ENCODE data around the gene TSKU.

DNA sequence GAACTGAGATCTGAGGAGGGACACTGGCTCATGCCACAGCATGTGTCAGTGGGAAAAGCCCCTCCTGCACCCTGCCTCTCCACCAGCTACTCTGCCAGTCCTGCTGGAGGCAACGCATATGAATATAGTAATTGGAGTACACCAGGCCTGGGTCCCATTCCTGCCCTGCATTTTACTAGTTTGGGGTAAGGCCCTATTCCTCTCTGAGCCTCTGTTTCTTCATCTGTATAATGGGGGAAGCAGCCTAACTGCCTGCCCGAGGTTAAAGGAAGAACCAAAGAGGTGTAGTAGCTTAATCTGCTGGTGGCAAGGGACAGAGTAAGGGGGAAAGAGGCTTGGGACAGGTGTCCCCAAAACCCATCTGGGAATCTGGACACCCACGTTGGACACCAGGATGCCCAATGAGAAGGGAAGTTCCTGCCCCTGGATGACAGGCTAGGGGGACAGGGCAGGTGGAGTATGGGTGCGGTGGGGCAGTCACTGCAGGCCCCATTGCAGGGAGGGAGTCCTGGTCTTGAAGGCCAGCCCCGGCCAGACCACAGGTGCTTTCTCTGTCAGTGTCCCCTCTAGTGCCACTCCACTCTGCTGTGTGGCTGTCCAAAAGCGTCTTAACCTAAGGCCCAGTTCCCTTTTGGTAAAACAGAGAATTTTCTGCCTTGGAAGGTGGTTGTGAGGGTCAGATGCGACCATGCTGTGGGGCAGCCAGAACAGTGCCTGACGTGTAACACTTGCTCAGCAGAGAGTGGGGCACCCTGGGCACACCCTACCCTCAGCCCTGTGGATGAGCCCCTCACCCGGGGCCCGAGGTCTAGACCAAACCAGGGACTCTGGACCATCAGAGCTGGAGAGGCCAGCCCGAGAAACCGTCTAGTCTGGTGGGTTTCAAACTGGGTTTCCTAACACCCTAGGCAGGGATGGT is 11.5 kb downstream of the TSKU start:
- TF ChIP-seq, protein P1, sequence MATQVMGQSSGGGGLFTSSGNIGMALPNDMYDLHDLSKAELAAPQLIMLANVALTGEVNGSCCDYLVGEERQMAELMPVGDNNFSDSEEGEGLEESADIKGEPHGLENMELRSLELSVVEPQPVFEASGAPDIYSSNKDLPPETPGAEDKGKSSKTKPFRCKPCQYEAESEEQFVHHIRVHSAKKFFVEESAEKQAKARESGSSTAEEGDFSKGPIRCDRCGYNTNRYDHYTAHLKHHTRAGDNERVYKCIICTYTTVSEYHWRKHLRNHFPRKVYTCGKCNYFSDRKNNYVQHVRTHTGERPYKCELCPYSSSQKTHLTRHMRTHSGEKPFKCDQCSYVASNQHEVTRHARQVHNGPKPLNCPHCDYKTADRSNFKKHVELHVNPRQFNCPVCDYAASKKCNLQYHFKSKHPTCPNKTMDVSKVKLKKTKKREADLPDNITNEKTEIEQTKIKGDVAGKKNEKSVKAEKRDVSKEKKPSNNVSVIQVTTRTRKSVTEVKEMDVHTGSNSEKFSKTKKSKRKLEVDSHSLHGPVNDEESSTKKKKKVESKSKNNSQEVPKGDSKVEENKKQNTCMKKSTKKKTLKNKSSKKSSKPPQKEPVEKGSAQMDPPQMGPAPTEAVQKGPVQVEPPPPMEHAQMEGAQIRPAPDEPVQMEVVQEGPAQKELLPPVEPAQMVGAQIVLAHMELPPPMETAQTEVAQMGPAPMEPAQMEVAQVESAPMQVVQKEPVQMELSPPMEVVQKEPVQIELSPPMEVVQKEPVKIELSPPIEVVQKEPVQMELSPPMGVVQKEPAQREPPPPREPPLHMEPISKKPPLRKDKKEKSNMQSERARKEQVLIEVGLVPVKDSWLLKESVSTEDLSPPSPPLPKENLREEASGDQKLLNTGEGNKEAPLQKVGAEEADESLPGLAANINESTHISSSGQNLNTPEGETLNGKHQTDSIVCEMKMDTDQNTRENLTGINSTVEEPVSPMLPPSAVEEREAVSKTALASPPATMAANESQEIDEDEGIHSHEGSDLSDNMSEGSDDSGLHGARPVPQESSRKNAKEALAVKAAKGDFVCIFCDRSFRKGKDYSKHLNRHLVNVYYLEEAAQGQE (IDR thresholded peaks at IDR 0.05; ENCODE audit: low read depth), result no peak
- no peak for TF ChIP-seq YY1 (IDR thresholded peaks at IDR 0.05; ENCODE audit: low read depth)
- TF ChIP-seq EP300 (IDR thresholded peaks at IDR 0.05; ENCODE audit: borderline replicate concordance), result no peak
- TF ChIP-seq TEAD4 (IDR thresholded peaks at IDR 0.05), result no peak
- TF ChIP-seq, protein P2, sequence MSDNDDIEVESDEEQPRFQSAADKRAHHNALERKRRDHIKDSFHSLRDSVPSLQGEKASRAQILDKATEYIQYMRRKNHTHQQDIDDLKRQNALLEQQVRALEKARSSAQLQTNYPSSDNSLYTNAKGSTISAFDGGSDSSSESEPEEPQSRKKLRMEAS (IDR thresholded peaks at IDR 0.05), result no peak
- no peak for TF ChIP-seq RAD21 (IDR thresholded peaks at IDR 0.05; ENCODE audit: low read depth)
- TF ChIP-seq CEBPB (IDR thresholded peaks at IDR 0.05), result no peak
- no peak for TF ChIP-seq TAF1 (IDR thresholded peaks at IDR 0.05; ENCODE audit: low read depth)
- no peak for TF ChIP-seq NFIC (IDR thresholded peaks at IDR 0.05)
- no peak for TF ChIP-seq FOXM1 (IDR thresholded peaks at IDR 0.05; ENCODE audit: borderline replicate concordance, low read depth)
- no peak for TF ChIP-seq ZBTB7A (IDR thresholded peaks at IDR 0.05; ENCODE audit: low read depth)
- TF ChIP-seq TCF12 (IDR thresholded peaks at IDR 0.05; ENCODE audit: low read depth), result no peak
- TF ChIP-seq CREB1 (IDR thresholded peaks at IDR 0.05; ENCODE audit: low read depth), result no peak
